Right lobe of liver (tissue), 6 donors: Measurements from ENCODE around the gene DCUN1D3. TPM values are rescaled to one million over a fixed set of nuclear protein-coding genes. Genes with fewer than 3 reads are reported as not detected.

ENCODE experiments used
- ATAC-seq, 4 donors: fragments of 200-7000 bp; cut with Tn5 transposase; one replicate each; pipeline ENCODE4 v1.9.1; 2020; ENCODE audit warnings: mild to moderate bottlenecking in 4 of 4, moderate library complexity in 4 of 4
- DNase-seq, 3 donors: peaks; one replicate each; pipeline ENCODE4 v3.0.0-alpha.2; 2020
- H3K27ac ChIP-seq, 3 donors: fragments of 200-600 bp; one replicate each; pipeline ENCODE4 v1.8.0; 2022
- H3K27me3 ChIP-seq, 2 donors: fragments of 200-600 bp; one replicate each; pipeline ENCODE4 v1.8.0; 2022
- H3K36me3 ChIP-seq, 4 donors: fragments of 200-600 bp; sonication (generic) in 1 of 4; one replicate each; pipeline versions ENCODE4 v1.5.1 to v1.8.0; 2017 to 2022; ENCODE audit warnings: control low read depth in 1 of 4
- H3K4me1 ChIP-seq, 4 donors: fragments of 200-600 bp; sonication (generic) in 1 of 4; one replicate each; pipeline versions ENCODE4 v1.5.1 to v1.8.0; 2017 to 2022; ENCODE audit warnings: control low read depth in 1 of 4
- H3K4me3 ChIP-seq, 3 donors: fragments of 200-600 bp; one replicate each; pipeline ENCODE4 v1.8.0; 2022
- H3K9me3 ChIP-seq, 4 donors: fragments of 200-600 bp; sonication (generic) in 1 of 4; one replicate each; pipeline versions ENCODE4 v1.5.1 to v1.8.0; 2017 to 2022; ENCODE audit warnings: control low read depth in 1 of 4
- POLR2A ChIP-seq: fragments of 450-650 bp; IDR thresholded peaks from one replicate; pipeline ENCODE4 v1.6.1; 2017; ENCODE audit warnings: antibody characterized with exemption, mild to moderate bottlenecking
- WGBS: methylation state at CpG from one replicate; pipeline ENCODE4 v1.1.6; 2018; ENCODE audit warnings: low coverage, low lambda C conversion rate; ENCODE audit not compliant: insufficient coverage; ENCODE audit errors: missing lambda C conversion rate; 5-methylcytosine and 5-hydroxymethylcytosine counted together
- intact Hi-C, 2 donors: fragments of 100-400 bp; cut with DNase I; formaldehyde crosslinking; loops; one replicate each; pipeline versions ENCODE4 v1.11.2 to v1.14.1; 2022
- total RNA-seq, 6 experiments: library from RNA; depleted of rRNA in 2 of 6; stranded (reverse); fragments of >200 nt in 2 of 6; fragmentation: NEBNext Ultra II Directional in 3 of 6; extraction: Animal tissue kit (Norgen Biotek cat#: 25700) in 3 of 6; gene quantifications; one replicate each; pipeline versions ENCODE4 v1.1.0 to v1.2.4, GENCODE V29; 2016 to 2023
- TF ChIP-seq, protein P1 (sequence below), 4 donors: fragments of 200-600 bp in 3 of 4; fragments of 450-650 bp in 1 of 4; IDR thresholded peaks; one replicate each; pipeline versions ENCODE4 v1.5.1 to v1.8.0; 2016 to 2022; ENCODE audit warnings: antibody characterized with exemption in 4 of 4, mild to moderate bottlenecking in 2 of 4
- donor health status: DM: no; HTN: yes; CAD: no.
- donor health status: DM: no; HTN: no; CAD: no.
- donor health status: DM: no; HTN: no; CAD: no.
- donor health status: DM: no; HTN: yes; CAD: no.
- donor health status: DM: no; HTN: yes; CAD: no.

The DCUN1D3 gene
- total RNA-seq, 6 experiments from 2014 or later, result 10.3 to 15.1 (median 13.8) TPM

DNA sequence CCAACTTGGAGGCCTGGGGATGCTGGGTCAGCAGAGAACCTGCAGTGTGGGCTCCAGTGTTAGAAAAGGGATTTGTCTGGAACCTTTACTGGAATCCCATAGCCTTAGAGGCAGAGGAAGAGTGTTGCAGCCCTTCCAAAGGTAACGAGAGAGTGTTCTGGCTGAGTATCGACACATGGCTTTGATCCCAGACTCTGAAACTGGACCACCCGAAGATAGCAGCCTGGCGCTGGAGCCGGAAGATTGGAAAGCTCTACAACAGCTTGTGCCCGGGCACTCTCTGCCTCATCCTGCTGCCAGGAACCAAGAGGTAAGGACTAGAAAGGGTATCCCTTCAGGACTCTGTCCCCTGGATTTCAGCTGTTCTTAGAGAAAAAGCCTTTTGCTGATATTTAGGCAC, 54.1 kb downstream of the DCUN1D3 start:
- intact Hi-C loops, result no loop called here
- no peaks in the 10 kb centered on the region for H3K9me3 ChIP-seq
- ATAC-seq (no peak), DNase-seq (no peak)
- no peak overlapping the region for H3K27ac ChIP-seq
- H3K27me3 ChIP-seq, result no peaks in the 10 kb centered on the region
- no peaks in the 10 kb centered on the region for H3K36me3 ChIP-seq
- WGBS, result 100% methylated on average over 2 of the region's 6 CpGs
- peaks cover 0 to 10% (median under 1%) of the 10 kb centered on the region in 4 donors for H3K4me1 ChIP-seq
- TF ChIP-seq POLR2A, result no peak
- H3K4me3 ChIP-seq, result no peak overlapping the region

DNA sequence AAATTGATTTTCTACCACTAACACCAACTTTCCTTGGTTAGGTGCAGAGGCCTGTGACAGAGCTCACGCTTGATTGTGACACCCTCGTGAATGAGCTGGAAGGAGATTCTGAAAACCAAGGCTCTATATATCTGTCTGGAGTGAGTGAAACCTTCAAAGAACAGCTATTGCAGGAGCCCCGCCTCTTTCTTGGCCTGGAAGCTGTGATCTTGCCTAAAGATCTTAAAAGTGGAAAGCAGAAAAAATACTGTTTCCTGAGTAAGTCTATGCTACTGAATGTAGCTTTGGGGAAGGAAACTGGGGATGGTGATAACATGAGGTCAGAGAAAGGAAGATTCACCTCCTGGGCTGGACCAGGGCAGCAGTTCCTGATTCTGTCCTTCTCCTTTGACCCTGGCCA, 55.6 kb downstream of the DCUN1D3 start:
- H3K9me3 ChIP-seq, result no peaks in the 10 kb centered on the region
- ATAC-seq (peak; percentile 30 to 66 (median 36)), DNase-seq (no peak)
- no peak overlapping the region for H3K27ac ChIP-seq
- intact Hi-C loops, result no loop called here
- TF ChIP-seq, protein P1, sequence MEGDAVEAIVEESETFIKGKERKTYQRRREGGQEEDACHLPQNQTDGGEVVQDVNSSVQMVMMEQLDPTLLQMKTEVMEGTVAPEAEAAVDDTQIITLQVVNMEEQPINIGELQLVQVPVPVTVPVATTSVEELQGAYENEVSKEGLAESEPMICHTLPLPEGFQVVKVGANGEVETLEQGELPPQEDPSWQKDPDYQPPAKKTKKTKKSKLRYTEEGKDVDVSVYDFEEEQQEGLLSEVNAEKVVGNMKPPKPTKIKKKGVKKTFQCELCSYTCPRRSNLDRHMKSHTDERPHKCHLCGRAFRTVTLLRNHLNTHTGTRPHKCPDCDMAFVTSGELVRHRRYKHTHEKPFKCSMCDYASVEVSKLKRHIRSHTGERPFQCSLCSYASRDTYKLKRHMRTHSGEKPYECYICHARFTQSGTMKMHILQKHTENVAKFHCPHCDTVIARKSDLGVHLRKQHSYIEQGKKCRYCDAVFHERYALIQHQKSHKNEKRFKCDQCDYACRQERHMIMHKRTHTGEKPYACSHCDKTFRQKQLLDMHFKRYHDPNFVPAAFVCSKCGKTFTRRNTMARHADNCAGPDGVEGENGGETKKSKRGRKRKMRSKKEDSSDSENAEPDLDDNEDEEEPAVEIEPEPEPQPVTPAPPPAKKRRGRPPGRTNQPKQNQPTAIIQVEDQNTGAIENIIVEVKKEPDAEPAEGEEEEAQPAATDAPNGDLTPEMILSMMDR (IDR thresholded peaks at IDR 0.05), result no peak
- no peak for TF ChIP-seq POLR2A
- no peaks in the 10 kb centered on the region for H3K27me3 ChIP-seq
- no peak overlapping the region for H3K4me3 ChIP-seq
- H3K36me3 ChIP-seq, result no peaks in the 10 kb centered on the region
- H3K4me1 ChIP-seq, result no peaks in the 10 kb centered on the region
- 47% methylated on average over 3 of the region's 3 CpGs for WGBS

DNA sequence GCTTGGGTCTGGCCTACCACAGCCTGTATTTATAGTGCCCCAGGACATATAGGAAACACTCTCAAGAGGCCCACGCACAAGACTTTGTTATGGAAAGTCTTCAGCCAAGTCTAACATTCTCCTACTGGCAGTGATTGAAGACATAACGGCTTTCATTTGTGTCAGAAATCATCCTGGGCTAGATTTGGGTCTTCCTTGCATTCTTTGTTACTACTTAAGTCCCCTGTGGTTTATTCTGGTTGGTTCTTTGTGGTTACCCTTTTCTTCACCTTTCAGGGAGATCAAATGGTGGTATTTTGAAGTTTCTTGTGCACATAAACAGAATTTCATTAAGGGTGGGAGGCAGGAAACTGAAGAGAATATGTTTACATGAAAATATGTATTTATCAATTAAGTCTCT, 56.1 kb downstream of the DCUN1D3 start:
- Histone ChIP-seq H3K36me3 (no peaks in the 10 kb centered on the region), H3K27ac (no peak overlapping the region), H3K9me3 (no peaks in the 10 kb centered on the region), H3K4me1 (no peaks in the 10 kb centered on the region), H3K4me3 (no peak overlapping the region), H3K27me3 (no peaks in the 10 kb centered on the region)
- no peak for ATAC-seq
- TF ChIP-seq, protein P1 (IDR thresholded peaks at IDR 0.05), result no peak
- no peak for TF ChIP-seq POLR2A
- 67% methylated on average over 1 of the region's 2 CpGs for WGBS
- DNase-seq, result no peak
- intact Hi-C loops, result no loop called here

DNA sequence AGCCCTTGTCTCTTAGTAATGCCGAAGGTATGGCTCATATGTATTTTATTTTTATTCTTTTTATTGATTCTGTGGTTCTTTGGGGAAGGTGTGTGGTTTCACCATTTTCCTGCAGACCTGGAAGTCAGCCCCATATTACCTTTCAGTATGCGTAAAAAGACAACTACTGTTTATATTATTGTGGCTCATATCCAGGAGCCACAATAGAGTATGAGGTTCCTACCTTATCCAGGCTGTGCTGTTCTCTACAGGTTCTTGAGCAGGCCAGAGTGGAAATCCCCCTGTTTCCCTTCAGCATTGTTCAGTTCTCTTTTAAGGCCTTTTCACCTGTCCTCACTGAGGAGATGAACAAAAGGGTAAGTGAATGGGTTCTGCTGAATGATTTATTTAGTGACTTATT, 60.7 kb downstream of the DCUN1D3 start:
- ATAC-seq (no peak), DNase-seq (no peak)
- H3K4me1 ChIP-seq, result no peaks in the 10 kb centered on the region
- no peaks in the 10 kb centered on the region for H3K9me3 ChIP-seq
- H3K27ac ChIP-seq, result no peak overlapping the region
- intact Hi-C loops, result no loop called here
- TF ChIP-seq POLR2A, result no peak
- TF ChIP-seq, protein P1 (IDR thresholded peaks at IDR 0.05), result no peak
- 79% methylated on average over 2 of the region's 2 CpGs for WGBS
- no peaks in the 10 kb centered on the region for H3K36me3 ChIP-seq
- no peak overlapping the region for H3K4me3 ChIP-seq
- no peaks in the 10 kb centered on the region for H3K27me3 ChIP-seq

DNA sequence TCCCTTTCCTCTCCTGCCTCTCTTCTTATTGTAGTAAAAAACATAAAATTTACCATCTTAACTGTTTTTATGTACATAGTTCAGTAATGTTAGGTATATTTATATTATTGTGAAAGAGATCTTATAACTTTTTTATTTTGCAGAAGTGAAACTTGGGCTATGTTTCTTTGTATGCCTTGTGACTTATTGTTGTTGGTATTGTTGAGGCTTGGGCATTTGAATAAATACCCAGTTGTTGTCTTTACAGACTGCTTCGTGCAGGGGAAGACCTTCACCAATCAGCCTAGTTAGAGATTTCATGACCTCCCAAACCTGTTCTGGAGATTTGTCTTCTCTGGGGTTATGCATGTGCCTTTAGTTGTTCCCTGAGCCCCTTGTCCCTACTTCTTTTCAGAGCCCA, 61.9 kb downstream of the DCUN1D3 start:
- DNase-seq, result no peak
- WGBS, result 54% methylated on average over 1 of the region's 1 CpG
- no peak overlapping the region for H3K4me3 ChIP-seq
- H3K36me3 ChIP-seq, result no peaks in the 10 kb centered on the region
- intact Hi-C loops, result no loop called here
- no peak for ATAC-seq
- H3K27ac ChIP-seq, result no peak overlapping the region
- H3K27me3 ChIP-seq, result no peaks in the 10 kb centered on the region
- no peaks in the 10 kb centered on the region for H3K4me1 ChIP-seq
- TF ChIP-seq, protein P1 (IDR thresholded peaks at IDR 0.05), result no peak
- TF ChIP-seq POLR2A, result no peak
- no peaks in the 10 kb centered on the region for H3K9me3 ChIP-seq
